Stomach smooth muscle (tissue), 2 donors: ENCODE results near the gene KRTAP13-3.

ENCODE experiments used
- H3K27ac ChIP-seq: one replicate; pipeline ENCODE4 v1.7.0; 2013; ENCODE audit warnings: mild to moderate bottlenecking, low read length, inconsistent platforms
- H3K27me3 ChIP-seq, 2 donors: one replicate each; pipeline ENCODE4 v1.7.0; 2013; ENCODE audit warnings: low read length in 2 of 2; ENCODE audit not compliant: insufficient read depth in 2 of 2, control insufficient read depth in 1 of 2
- H3K36me3 ChIP-seq, 2 donors: one replicate each; pipeline ENCODE4 v1.7.0; 2013; ENCODE audit warnings: low read length in 2 of 2; ENCODE audit not compliant: control insufficient read depth in 2 of 2, insufficient read depth in 2 of 2
- H3K4me1 ChIP-seq: one replicate; pipeline ENCODE4 v1.7.0; 2013; ENCODE audit warnings: low read length; ENCODE audit not compliant: control insufficient read depth, insufficient read depth
- H3K4me3 ChIP-seq, 2 donors: one replicate each; pipeline ENCODE4 v1.7.0; 2013; ENCODE audit warnings: low read length in 2 of 2
- H3K9ac ChIP-seq, 2 donors: one replicate each; pipeline ENCODE4 v1.7.0; 2013; ENCODE audit warnings: low read length in 2 of 2, mild to moderate bottlenecking in 1 of 2
- H3K9me3 ChIP-seq, 2 donors: one replicate each; pipeline ENCODE4 v1.7.0; 2013; ENCODE audit warnings: low read length in 2 of 2; ENCODE audit not compliant: control insufficient read depth in 2 of 2
- donor health status: healthy.
- donor health status: Pancreatic carcinoma.

KRTAP13-3 gene

DNA sequence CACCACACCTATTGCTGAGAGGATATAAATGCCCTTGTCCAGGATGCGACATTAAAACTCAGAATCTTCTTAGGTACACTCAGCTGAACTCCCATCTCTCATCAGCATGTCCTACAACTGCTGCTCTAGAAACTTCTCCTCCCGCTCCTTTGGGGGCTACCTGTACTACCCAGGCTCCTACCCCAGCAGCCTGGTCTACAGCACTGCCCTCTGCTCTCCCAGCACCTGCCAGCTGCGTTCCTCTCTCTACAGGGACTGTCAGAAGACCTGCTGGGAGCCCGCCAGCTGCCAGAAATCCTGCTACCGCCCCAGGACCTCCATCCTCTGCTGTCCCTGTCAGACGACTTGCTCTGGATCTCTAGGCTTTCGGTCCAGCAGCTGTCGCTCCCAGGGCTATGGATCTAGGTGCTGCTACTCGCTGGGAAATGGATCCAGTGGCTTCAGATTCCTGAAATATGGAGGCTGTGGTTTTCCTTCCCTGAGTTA, 4.5 kb upstream of the KRTAP13-3 start, which contains the start of gene KRTAP13-4:
Gene KRTAP13-4 (plus strand): TSS at position 51 of the 486 bp plus-strand sequence. CDS start 56 bp downstream, at position 107.
- Histone ChIP-seq H3K36me3 (no peaks in the 10 kb centered on the region), H3K9ac (no peak within 1 kb of the TSS), H3K4me3 (no peak within 1 kb of the TSS), H3K27me3 (no peaks in the 10 kb centered on the region), H3K4me1 (no peaks in the 10 kb centered on the region), H3K9me3 (no peaks in the 10 kb centered on the region), H3K27ac (no peak within 1 kb of the TSS)

- no peaks in the 10 kb centered on the region for H3K36me3 ChIP-seq
- H3K9me3 ChIP-seq = no peaks in the 10 kb centered on the region
- no peaks in the 10 kb centered on the region for H3K27me3 ChIP-seq
- no peak overlapping the region for H3K27ac ChIP-seq
- H3K4me1 ChIP-seq = no peaks in the 10 kb centered on the region
- no peak overlapping the region for H3K9ac ChIP-seq
- no peak overlapping the region for H3K4me3 ChIP-seq
Observed at GRCh38 chr21:30426731-30427130, 1.0 kb upstream of the KRTAP13-3 start.

GRCh38 chr21:30415993-30416392, 9.7 kb downstream of the KRTAP13-3 start:
- Histone ChIP-seq H3K36me3 (no peaks in the 10 kb centered on the region), H3K27me3 (no peaks in the 10 kb centered on the region), H3K9me3 (no peaks in the 10 kb centered on the region)

GRCh38 chr21:30408782-30409494, 16.8 kb downstream of the KRTAP13-3 start:
- no peaks in the 10 kb centered on the region for H3K4me1 ChIP-seq
- no peak overlapping the region for H3K27ac ChIP-seq
- H3K9ac ChIP-seq = no peak overlapping the region
- H3K27me3 ChIP-seq = no peaks in the 10 kb centered on the region
- no peaks in the 10 kb centered on the region for H3K36me3 ChIP-seq
- H3K4me3 ChIP-seq = no peak overlapping the region
- H3K9me3 ChIP-seq = no peaks in the 10 kb centered on the region

More at GRCh38 chr21:30415993-30416392, 9.7 kb downstream of the KRTAP13-3 start:
- H3K27ac ChIP-seq = no peak overlapping the region
- no peaks in the 10 kb centered on the region for H3K4me1 ChIP-seq
- H3K9ac ChIP-seq = no peak overlapping the region
- H3K4me3 ChIP-seq = no peak overlapping the region

DNA sequence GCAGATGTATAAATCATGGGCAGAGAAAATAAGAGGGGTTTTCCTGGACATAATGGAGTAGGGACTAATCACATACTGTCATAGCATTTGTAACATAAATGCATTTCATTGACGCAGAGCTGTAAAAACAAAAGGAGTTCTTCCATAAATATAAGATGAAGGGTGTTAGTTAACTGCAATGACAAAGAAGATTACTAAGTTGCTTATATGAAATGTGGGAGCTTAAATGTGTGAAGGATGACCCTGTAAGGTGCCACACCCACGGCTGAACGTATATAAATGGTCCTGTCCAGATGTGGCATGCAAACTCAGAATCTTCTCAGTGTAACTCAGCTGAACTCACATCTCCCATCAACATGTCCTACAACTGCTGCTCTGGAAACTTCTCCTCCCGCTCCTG, 30.0 kb downstream of the KRTAP13-3 start, which contains the start of gene KRTAP13-1:
Gene KRTAP13-1 (plus strand): TSS at position 301 of the 400 bp plus-strand sequence. CDS start 56 bp downstream, at position 357.
- Histone ChIP-seq H3K9ac (no peak within 1 kb of the TSS), H3K27ac (no peak within 1 kb of the TSS), H3K27me3 (no peaks in the 10 kb centered on the region), H3K4me1 (no peaks in the 10 kb centered on the region), H3K9me3 (peaks cover 2% of the 10 kb centered on the region in 2 donors), H3K36me3 (no peaks in the 10 kb centered on the region), H3K4me3 (no peak within 1 kb of the TSS)

DNA sequence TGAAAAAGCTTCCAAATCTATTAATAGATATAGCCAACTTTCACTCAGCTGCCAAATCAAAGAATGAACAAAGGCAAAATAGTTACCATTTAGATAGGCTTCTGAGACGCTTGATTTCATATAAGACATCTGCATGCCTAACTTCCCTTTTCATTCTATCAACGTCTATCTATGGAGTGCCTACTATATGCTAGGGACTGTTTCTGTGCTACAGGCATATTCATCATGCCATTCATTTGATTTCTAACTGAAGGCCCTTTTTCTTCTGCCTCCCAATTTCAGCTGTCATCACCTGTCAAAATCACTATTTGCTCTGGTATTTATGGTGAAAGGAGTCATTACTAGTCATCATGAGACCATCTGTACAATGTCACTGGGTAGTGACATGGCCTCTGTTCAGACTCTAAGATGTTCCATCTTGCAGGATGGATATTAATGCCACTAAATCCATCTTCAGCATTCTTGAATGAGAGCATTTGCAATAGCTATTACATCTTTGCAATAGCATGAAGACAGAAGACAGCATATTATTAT, 34.2 kb downstream of the KRTAP13-3 start:
- no peak overlapping the region for H3K9ac ChIP-seq
- no peak overlapping the region for H3K27ac ChIP-seq
- H3K4me3 ChIP-seq = no peak overlapping the region
- no peaks in the 10 kb centered on the region for H3K4me1 ChIP-seq
- H3K36me3 ChIP-seq = no peaks in the 10 kb centered on the region
- H3K9me3 ChIP-seq = peaks cover 2 to 4% of the 10 kb centered on the region in 2 donors
- no peaks in the 10 kb centered on the region for H3K27me3 ChIP-seq

- Histone ChIP-seq H3K9me3 (no peaks in the 10 kb centered on the region), H3K9ac (no peak overlapping the region), H3K36me3 (no peaks in the 10 kb centered on the region), H3K4me3 (no peak overlapping the region), H3K27ac (no peak overlapping the region), H3K27me3 (no peaks in the 10 kb centered on the region), H3K4me1 (no peaks in the 10 kb centered on the region)
Observed at GRCh38 chr21:30382201-30382600, 43.5 kb downstream of the KRTAP13-3 start.
